Neural crest cell (in vitro differentiated cells): ENCODE results near the gene SFT2D1. TPM values are rescaled to one million over a fixed set of nuclear protein-coding genes. Genes with fewer than 3 reads are reported as not detected.

Experiments
- DNase-seq: peaks from one replicate; pipeline ENCODE4 v3.0.0; 2021; ENCODE audit warnings: low read depth, mixed read lengths, low spot score
- H3K27ac Mint-ChIP-seq: one replicate; pipeline ENCODE4 v1.8.0; 2021; ENCODE audit warnings: mild to moderate bottlenecking, mixed read lengths; ENCODE audit not compliant: unreplicated experiment
- H3K27me3 Mint-ChIP-seq: 2 replicates; pipeline ENCODE4 v1.8.0; 2021; ENCODE audit warnings: low read depth, mild to moderate bottlenecking, mixed read lengths
- H3K36me3 Mint-ChIP-seq: 2 replicates; pipeline ENCODE4 v1.8.0; 2021; ENCODE audit warnings: low read depth, mild to moderate bottlenecking, mixed read lengths
- H3K4me1 Mint-ChIP-seq: 2 replicates; pipeline ENCODE4 v1.8.0; 2021; ENCODE audit warnings: mixed read lengths
- H3K4me3 Mint-ChIP-seq: one replicate; pipeline ENCODE4 v1.8.0; 2021; ENCODE audit warnings: mild to moderate bottlenecking, mixed read lengths
- H3K9me3 Mint-ChIP-seq: 2 replicates; pipeline ENCODE4 v1.8.0; 2021; ENCODE audit warnings: mixed read lengths
- total RNA-seq: library from RNA; stranded (reverse); gene quantifications from 2 replicates; pipeline ENCODE4 v1.2.1, GENCODE V29; 2021
- TF ChIP-seq, protein P1 (sequence below): fragments of 200-600 bp; sonication (generic); conservative IDR thresholded peaks from 2 replicates; pipeline ENCODE4 v1.5.0; 2021; ENCODE audit warnings: antibody characterized with exemption, mild to moderate bottlenecking

SFT2D1 gene
- total RNA-seq, 1 donor from 2014 or later: 30.4 TPM

DNA sequence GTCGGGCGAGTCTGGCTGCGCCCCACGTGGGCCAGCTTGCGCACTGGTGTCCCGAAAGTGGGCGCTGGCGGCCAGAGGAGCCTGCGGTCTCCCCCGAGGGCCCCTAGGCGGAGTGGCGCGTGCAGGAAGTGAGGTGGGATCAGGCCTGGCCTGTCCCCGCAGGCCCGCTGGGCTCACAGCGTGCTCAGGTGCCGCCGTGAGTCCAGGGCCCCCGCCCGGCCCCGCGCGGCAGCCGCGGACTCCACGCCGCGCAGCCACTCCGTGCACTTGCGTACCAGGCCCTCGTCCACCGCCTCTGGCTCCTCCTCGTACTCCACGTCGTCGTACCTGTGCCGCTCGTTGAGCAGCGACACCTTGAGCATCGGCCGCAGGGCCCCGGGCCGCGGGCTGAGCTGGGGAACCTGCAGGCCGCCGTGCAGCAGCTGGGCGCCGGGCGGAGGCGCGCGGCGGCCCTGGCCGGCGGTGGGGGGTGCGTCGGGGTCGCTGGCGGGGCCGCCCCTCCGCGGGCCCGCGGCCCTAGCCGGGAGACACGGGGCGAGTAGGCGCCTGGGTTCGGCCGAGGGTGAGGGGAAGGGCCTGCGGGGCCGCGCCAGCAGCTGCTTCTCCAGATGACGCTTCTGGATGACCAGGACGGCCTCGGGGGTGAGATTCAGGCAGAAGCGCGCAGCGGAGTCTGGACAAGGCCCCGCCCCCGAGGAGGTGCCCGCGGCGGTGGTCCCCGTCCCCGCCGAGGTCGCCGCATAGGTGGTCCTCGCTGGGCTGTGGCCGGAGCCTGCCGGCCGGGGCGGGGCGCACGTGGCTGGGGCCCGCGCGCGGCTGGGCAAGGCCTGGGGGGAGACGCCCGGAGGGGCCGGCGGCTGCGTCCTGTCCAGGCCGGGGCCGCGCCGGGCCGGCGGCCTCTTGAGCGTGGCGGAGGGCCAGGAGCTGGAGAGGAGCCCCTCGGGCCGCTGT, 35.0 kb downstream of the SFT2D1 start:
- Mint-ChIP-seq H3K4me3 (no peak overlapping the region), H3K4me1 (peaks cover 4% of the 10 kb centered on the region), H3K36me3 (no peaks in the 10 kb centered on the region), H3K9me3 (no peaks in the 10 kb centered on the region), H3K27ac (no peak overlapping the region), H3K27me3 (peaks cover 65% of the 10 kb centered on the region)
- peak; percentile 51 for DNase-seq
- TF ChIP-seq, protein P1, sequence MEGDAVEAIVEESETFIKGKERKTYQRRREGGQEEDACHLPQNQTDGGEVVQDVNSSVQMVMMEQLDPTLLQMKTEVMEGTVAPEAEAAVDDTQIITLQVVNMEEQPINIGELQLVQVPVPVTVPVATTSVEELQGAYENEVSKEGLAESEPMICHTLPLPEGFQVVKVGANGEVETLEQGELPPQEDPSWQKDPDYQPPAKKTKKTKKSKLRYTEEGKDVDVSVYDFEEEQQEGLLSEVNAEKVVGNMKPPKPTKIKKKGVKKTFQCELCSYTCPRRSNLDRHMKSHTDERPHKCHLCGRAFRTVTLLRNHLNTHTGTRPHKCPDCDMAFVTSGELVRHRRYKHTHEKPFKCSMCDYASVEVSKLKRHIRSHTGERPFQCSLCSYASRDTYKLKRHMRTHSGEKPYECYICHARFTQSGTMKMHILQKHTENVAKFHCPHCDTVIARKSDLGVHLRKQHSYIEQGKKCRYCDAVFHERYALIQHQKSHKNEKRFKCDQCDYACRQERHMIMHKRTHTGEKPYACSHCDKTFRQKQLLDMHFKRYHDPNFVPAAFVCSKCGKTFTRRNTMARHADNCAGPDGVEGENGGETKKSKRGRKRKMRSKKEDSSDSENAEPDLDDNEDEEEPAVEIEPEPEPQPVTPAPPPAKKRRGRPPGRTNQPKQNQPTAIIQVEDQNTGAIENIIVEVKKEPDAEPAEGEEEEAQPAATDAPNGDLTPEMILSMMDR: no peak

DNA sequence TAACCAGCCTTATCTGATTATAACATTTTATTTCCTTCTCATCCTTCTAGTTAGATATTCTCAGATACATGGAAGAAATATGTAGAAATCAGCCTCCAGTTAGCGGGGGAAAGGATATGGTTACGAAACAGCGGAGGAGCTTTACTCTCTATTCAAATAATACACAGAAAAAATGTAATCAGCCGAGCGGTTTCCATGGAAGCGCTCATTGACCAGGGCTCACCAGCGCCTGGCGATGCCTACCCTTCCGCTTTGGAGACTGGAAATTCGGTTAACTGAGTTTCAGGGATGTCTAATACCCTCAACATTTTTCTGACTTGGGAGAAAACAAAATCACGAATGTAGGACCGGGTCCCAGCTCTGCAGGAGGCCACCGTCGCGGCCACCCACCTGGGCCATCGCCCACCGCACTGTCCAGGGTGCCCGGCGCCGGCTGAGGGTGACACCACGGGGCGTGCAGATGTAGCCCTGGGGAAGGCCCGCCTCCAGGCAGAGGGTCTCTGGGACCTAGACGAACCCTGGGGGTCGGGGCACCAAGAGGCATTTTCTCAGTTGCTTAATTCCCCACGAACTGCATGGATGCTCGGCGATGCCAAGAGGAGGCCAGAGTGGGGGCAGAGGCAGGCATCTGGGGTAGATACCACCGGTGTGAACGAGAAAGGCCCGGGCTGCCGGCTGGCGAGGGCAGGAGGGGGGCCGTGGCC, 35.8 kb downstream of the SFT2D1 start:
- Mint-ChIP-seq H3K4me1 (peaks cover 4% of the 10 kb centered on the region), H3K4me3 (peak overlapping the region; percentile 85), H3K36me3 (no peaks in the 10 kb centered on the region), H3K9me3 (no peaks in the 10 kb centered on the region), H3K27ac (no peak overlapping the region), H3K27me3 (peaks cover 64% of the 10 kb centered on the region)
- no peak for DNase-seq
- TF ChIP-seq, protein P1: no peak

DNA sequence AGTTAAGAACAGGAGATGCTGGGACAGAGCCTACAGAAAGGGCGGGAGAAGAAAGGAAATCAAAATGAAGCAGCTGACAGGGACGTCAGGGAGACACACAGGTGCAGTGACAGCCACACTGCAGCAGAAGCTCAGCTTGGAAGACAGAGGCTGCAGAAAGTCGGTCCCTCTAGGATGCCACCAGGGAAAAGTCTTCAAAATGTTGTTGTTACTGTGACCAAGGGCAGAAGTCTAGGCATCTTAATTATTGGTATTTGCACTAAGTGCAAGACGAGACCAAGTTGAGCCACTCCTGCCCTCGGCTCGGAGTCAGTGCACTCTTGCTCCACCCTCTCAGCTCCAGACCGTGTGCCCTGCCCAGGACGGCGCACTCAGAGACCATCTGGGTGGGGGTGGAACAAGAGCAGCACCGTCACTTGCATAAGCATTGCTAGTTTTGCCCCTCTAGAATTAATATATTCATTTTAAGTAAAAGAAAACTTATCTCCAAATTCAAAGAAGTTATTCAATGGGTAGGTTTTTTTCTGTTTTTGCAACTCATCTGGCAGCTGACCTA, 36.7 kb downstream of the SFT2D1 start:
- Mint-ChIP-seq H3K36me3 (no peaks in the 10 kb centered on the region), H3K27me3 (peaks cover 58% of the 10 kb centered on the region), H3K9me3 (no peaks in the 10 kb centered on the region), H3K4me1 (peaks cover 4% of the 10 kb centered on the region), H3K27ac (no peak overlapping the region), H3K4me3 (peak overlapping the region; percentile 54)
- DNase-seq: no peak
- TF ChIP-seq, protein P1: no peak

DNA sequence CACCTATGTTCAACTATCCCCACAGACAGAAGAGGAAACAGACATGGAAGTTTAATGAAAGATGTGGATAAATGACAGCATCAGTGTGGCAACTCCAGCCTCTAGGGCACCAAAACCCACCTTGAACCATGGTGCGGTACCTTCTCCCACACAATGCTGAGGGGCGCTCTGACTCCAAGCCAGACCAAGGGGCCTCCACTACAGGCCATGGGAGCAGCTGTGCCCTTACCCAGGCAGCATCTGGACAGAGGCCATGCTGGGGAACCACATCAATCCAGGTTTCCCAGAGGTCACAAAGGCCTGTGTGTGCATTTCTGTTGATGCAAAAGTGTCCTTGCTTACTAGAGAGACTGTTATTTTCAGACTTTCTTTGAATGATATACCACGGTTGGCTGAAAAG, 38.2 kb downstream of the SFT2D1 start:
- peaks cover 45% of the 10 kb centered on the region for H3K27me3 Mint-ChIP-seq
- no peaks in the 10 kb centered on the region for H3K9me3 Mint-ChIP-seq
- DNase-seq: no peak

More for the DNA sequence above, 38.2 kb downstream of the SFT2D1 start:
- H3K36me3 Mint-ChIP-seq: no peaks in the 10 kb centered on the region
- peak overlapping the region; percentile 12 for H3K4me3 Mint-ChIP-seq
- H3K4me1 Mint-ChIP-seq: peaks cover 4% of the 10 kb centered on the region
- H3K27ac Mint-ChIP-seq: no peak overlapping the region
- TF ChIP-seq, protein P1: no peak
